ENCODE results near the gene RHOA. TPM values are rescaled to one million over a fixed set of nuclear protein-coding genes. Genes with fewer than 3 reads are reported as not detected.
"Not testable (repeated sequence)": the region's sequence is repeated elsewhere in the genome, so short reads cannot be mapped to it uniquely, and the experiment has no call there.

Gene RHOA
- total and polyA plus RNA-seq, 2 of the 4 experiments (the other 2 are of a cell fraction) = 383 to 879 TPM

DNA sequence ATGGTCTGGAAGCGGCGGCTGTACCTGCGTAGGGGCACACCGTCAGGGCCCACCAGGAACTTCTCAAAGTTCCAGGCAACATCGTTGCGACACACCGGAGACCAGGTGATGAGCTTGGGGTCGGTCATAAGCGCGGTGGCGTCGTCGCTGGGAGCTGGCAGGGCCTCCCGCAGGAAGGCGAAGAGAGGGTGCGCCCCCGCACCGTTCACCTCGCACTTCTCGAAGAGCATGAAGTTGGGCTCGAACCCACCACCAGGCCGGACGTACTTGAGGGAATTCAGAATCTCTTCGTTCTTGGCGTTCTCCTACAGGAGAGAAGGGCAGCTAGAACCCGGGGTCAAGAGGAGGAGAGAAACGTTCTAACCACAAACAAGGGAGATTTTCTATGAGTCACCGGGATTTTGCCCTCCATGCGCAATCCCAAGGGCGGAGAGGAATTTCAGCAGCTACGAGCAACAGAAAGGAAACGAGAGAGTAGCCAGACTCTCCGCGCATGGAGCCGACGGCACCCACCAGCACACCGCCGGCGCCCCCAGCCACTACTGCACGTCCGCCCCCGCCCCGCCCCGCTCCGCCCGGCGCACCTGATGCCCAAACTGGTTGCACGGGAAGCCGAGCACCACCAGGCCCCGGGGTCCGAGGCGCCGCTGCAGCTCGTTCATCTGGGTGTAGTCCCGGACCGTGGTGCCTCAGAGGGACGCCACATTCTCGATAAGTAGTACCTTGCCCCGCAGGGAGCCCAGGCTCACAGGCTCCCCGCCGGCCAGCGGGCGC, 54.1 kb downstream of the RHOA start:
- H3K9me3 ChIP-seq (ENCODE audit: control insufficient read depth, insufficient read depth, low read length); H2AFZ ChIP-seq (replicated peaks; ENCODE audit: low read length, poor library complexity); H2BK20ac ChIP-seq (ENCODE audit: low read depth, low read length); H3K56ac ChIP-seq (ENCODE audit: extremely low read depth, insufficient read depth, low read length); H3K9me1 ChIP-seq (ENCODE audit: insufficient read depth, low read length); dilution Hi-C loops (cut with HindIII; ENCODE audit: low sequenced_read_pairs, unreplicated experiment); CTCF ChIA-PET; H3K27me3 ChIP-seq (ENCODE audit: control insufficient read depth, insufficient read depth, low read length); in situ Hi-C loops (cut with MboI; ENCODE audit: low sequenced_read_pairs); H2BK15ac ChIP-seq (ENCODE audit: low read depth, low read length): not testable (repeated sequence)
- H3K36me3 ChIP-seq (ENCODE audit: control insufficient read depth, insufficient read depth, low read length) = peaks cover 39% of the 10 kb centered on the region
- peak overlapping the region; percentile 71 for H3K4ac ChIP-seq (ENCODE audit: low read depth, low read length)
- H2AK5ac ChIP-seq (ENCODE audit: low read depth, low read length) = peak overlapping the region; percentile 95
- peak overlapping the region; percentile 94 for H2BK5ac ChIP-seq (ENCODE audit: low read depth, low read length, poor library complexity, severe bottlenecking)
- H4K91ac ChIP-seq (ENCODE audit: insufficient read depth, low read depth, low read length) = peak overlapping the region; percentile 81
- H3K4me3 ChIP-seq (ENCODE audit: insufficient read depth, low read depth, low read length) = peak overlapping the region; percentile 67
- H3K79me1 ChIP-seq (ENCODE audit: low read depth in 1 of 2, low read length in 2 of 2) = peaks cover 21 to 60% of the 10 kb centered on the region in 2 experiments
- peak overlapping the region; percentile 71 for H3K18ac ChIP-seq (ENCODE audit: low read depth, low read length)
- ATAC-seq (ENCODE audit: low read depth) = peak; percentile 46
- H3K27ac ChIP-seq (ENCODE audit: insufficient read depth, low read length) = peak overlapping the region; percentile 89
- TF ChIP-seq CEBPB (IDR thresholded peaks at IDR 0.05; ENCODE audit: low read depth, low read length) (peak; percentile 82), FOS (IDR thresholded peaks at IDR 0.05; ENCODE audit: low read depth, low read length) (peak; percentile 86), BHLHE40 (IDR thresholded peaks at IDR 0.05; ENCODE audit: low read depth, low read length) (0 out of 2 replicates have a peak, but pooled peaks have one; percentile 37)
- 1% methylated on average over 23 of the region's 63 CpGs; no CpG with 5 or more reads in 1 of the 2 experiments for WGBS, 2 experiments (ENCODE audit: extremely low coverage in 2 of 2, insufficient read length in 1 of 2)
- H3K9ac ChIP-seq (ENCODE audit: low read depth, low read length) = peak overlapping the region; percentile 62
- POLR2A ChIA-PET (ENCODE audit: unreplicated experiment) = interaction anchor here (1.0 kb wide), 1 partner anchor 71 kb away, joined by 6 read pairs; the partner anchor contains the start of gene NICN1
- peak overlapping the region; percentile 88 for H3K4me2 ChIP-seq (ENCODE audit: low read depth, low read length)
- peak overlapping the region; percentile 91 for H2AK9ac ChIP-seq (replicated peaks; ENCODE audit: low read depth, low read length, poor library complexity)
- H4K5ac ChIP-seq (ENCODE audit: low read depth, low read length) = peak overlapping the region; percentile 58
- peak overlapping the region; percentile 54; the same call in 1 of the 2 replicates for H3K23ac ChIP-seq (ENCODE audit: low read depth, low read length)
- TSS peak; percentile 50 for BruUV-seq (replicated peaks)
- peaks cover 23% of the 10 kb centered on the region for H4K20me1 ChIP-seq (ENCODE audit: insufficient read depth, low read length)
- peak overlapping the region; percentile 84 for H3K14ac ChIP-seq (replicated peaks; ENCODE audit: low read depth, low read length)
- peak overlapping the region; percentile 50; the same call in 1 of the 2 replicates for H2BK120ac ChIP-seq (ENCODE audit: low read depth, low read length)
- peaks cover 25% of the 10 kb centered on the region for H3K4me1 ChIP-seq (ENCODE audit: control insufficient read depth, insufficient read depth, low read length)
- H4K8ac ChIP-seq (ENCODE audit: low read depth in 2 of 2, low read length in 2 of 2) = peak overlapping the region in 1 of 2 experiments; percentile 83; a peak in 3 of 4 replicates
- intact Hi-C loops (cut with micrococcal nuclease) = loop anchor here (1.0 kb wide), 1 partner anchor 17 kb away; the partner anchor contains the start of gene USP4
- DNase-seq = peak; percentile 92

GRCh38 chr3:49357095-49357442, 54.7 kb downstream of the RHOA start:
- H2BK120ac ChIP-seq (ENCODE audit: low read depth, low read length); ATAC-seq (ENCODE audit: low read depth); in situ Hi-C loops (cut with MboI; ENCODE audit: low sequenced_read_pairs); dilution Hi-C loops (cut with HindIII; ENCODE audit: low sequenced_read_pairs, unreplicated experiment); BruUV-seq (replicated peaks); H2BK15ac ChIP-seq (ENCODE audit: low read depth, low read length); intact Hi-C loops (cut with micrococcal nuclease); CTCF ChIA-PET; H2AFZ ChIP-seq (replicated peaks; ENCODE audit: low read length, poor library complexity); H3K27me3 ChIP-seq (ENCODE audit: control insufficient read depth, insufficient read depth, low read length); H3K9me3 ChIP-seq (ENCODE audit: control insufficient read depth, insufficient read depth, low read length); H3K9me1 ChIP-seq (ENCODE audit: insufficient read depth, low read length); DNase-seq; H3K56ac ChIP-seq (ENCODE audit: extremely low read depth, insufficient read depth, low read length); H2BK20ac ChIP-seq (ENCODE audit: low read depth, low read length); H4K8ac ChIP-seq (ENCODE audit: low read depth in 2 of 2, low read length in 2 of 2); H2AK9ac ChIP-seq (replicated peaks; ENCODE audit: low read depth, low read length, poor library complexity): not testable (repeated sequence)
- H4K5ac ChIP-seq (ENCODE audit: low read depth, low read length) = peak overlapping the region; percentile 21; the same call in 1 of the 2 replicates
- H2BK5ac ChIP-seq (ENCODE audit: low read depth, low read length, poor library complexity, severe bottlenecking) = peak overlapping the region; percentile 94
- H3K23ac ChIP-seq (ENCODE audit: low read depth, low read length) = peak overlapping the region; percentile 92; the same call in 1 of the 2 replicates
- peak overlapping the region; percentile 89 for H3K27ac ChIP-seq (ENCODE audit: insufficient read depth, low read length)
- peak overlapping the region; percentile 69; the same call in 1 of the 2 replicates for H3K14ac ChIP-seq (replicated peaks; ENCODE audit: low read depth, low read length)
- no CpG with 5 or more reads among the region's 10 CpGs for WGBS, 2 experiments (ENCODE audit: extremely low coverage in 2 of 2, insufficient read length in 1 of 2)
- peak overlapping the region; percentile 95 for H2AK5ac ChIP-seq (ENCODE audit: low read depth, low read length)
- H3K36me3 ChIP-seq (ENCODE audit: control insufficient read depth, insufficient read depth, low read length) = peaks cover 36% of the 10 kb centered on the region
- peak overlapping the region; percentile 67 for H3K4me3 ChIP-seq (ENCODE audit: insufficient read depth, low read depth, low read length)
- H3K4ac ChIP-seq (ENCODE audit: low read depth, low read length) = peak overlapping the region; percentile 77; the same call in 1 of the 2 replicates
- H3K9ac ChIP-seq (ENCODE audit: low read depth, low read length) = peak overlapping the region; percentile 62
- POLR2A ChIA-PET (ENCODE audit: unreplicated experiment) = interaction anchor here (1.0 kb wide), 1 partner anchor 72 kb away, joined by 6 read pairs; the partner anchor contains the start of gene NICN1
- peak overlapping the region; percentile 88 for H3K4me2 ChIP-seq (ENCODE audit: low read depth, low read length)
- peaks cover 25% of the 10 kb centered on the region for H3K4me1 ChIP-seq (ENCODE audit: control insufficient read depth, insufficient read depth, low read length)
- peak overlapping the region; percentile 81; the same call in 1 of the 2 replicates for H4K91ac ChIP-seq (ENCODE audit: insufficient read depth, low read depth, low read length)
- peaks cover 19 to 60% of the 10 kb centered on the region in 2 experiments for H3K79me1 ChIP-seq (ENCODE audit: low read depth in 1 of 2, low read length in 2 of 2)
- peak overlapping the region; percentile 48; the same call in 1 of the 2 replicates for H3K18ac ChIP-seq (ENCODE audit: low read depth, low read length)
- peaks cover 18% of the 10 kb centered on the region for H4K20me1 ChIP-seq (ENCODE audit: insufficient read depth, low read length)

All from IMR-90 (cell line).